Keratinocyte (primary cell): ENCODE data around the gene RNF144A.

Source experiments
- EZH2 ChIP-seq: IDR thresholded peaks from one replicate; pipeline ENCODE4 v1.6.1; 2012; ENCODE audit warnings: inconsistent platforms, mild to moderate bottlenecking, low read length, moderate library complexity
- TF ChIP-seq, protein P1 (sequence below), 3 experiments: IDR thresholded peaks in 1 of 3; conservative IDR thresholded peaks in 1 of 3; optimal IDR thresholded peaks in 1 of 3; 2 replicates in 2 of 3; 3 replicates in 1 of 3; pipeline versions ENCODE3 to v1.5.1; 2011; ENCODE audit warnings: low read length in 3 of 3, mild to moderate bottlenecking in 3 of 3, moderate library complexity in 2 of 3, control low read depth in 1 of 3, inconsistent platforms in 1 of 3; ENCODE audit not compliant: insufficient read depth in 2 of 3; ENCODE audit errors: extremely low read depth in 1 of 3

DNA sequence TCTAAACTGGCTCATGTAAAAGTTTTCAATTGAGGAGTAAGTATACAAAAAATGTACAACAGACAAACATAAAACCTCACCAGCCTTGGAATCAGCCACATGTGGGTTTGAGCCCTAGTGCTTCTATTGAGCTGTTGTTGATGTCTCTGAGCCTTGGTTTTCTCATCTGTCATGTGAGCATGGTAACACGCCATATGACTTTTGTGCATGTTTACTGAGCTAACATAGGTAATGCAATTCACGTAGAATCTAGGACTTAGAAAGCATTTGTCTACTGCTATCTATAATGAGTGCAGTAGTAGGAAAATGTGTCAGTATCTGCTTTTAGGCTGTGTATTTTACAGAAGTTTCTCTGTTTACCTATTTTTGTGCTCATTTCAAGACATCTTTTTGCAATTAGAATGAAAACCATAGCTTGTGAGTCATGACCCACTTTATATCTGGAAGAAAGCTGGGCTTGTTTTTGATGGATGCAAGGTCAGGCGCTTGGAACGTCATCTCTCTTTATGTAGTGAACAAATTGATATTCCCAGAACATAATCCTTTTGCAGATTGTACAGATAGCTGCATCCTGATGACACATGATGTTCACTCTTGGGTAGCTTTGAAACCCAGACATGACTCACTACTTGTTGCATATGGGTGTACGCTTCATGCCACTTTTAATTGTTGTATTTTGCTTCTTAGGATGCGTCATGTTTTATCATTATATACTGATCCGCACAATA, 94.3 kb downstream of the RNF144A start:
- TF ChIP-seq, protein P1, sequence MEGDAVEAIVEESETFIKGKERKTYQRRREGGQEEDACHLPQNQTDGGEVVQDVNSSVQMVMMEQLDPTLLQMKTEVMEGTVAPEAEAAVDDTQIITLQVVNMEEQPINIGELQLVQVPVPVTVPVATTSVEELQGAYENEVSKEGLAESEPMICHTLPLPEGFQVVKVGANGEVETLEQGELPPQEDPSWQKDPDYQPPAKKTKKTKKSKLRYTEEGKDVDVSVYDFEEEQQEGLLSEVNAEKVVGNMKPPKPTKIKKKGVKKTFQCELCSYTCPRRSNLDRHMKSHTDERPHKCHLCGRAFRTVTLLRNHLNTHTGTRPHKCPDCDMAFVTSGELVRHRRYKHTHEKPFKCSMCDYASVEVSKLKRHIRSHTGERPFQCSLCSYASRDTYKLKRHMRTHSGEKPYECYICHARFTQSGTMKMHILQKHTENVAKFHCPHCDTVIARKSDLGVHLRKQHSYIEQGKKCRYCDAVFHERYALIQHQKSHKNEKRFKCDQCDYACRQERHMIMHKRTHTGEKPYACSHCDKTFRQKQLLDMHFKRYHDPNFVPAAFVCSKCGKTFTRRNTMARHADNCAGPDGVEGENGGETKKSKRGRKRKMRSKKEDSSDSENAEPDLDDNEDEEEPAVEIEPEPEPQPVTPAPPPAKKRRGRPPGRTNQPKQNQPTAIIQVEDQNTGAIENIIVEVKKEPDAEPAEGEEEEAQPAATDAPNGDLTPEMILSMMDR (optimal IDR thresholded peaks at IDR 0.05 in 1 of 3, IDR thresholded peaks at IDR 0.05 in 1 of 3, conservative IDR thresholded peaks at IDR 0.05 in 1 of 3; ENCODE audit: extremely low read depth in 1 of 3, insufficient read depth in 2 of 3, low read length in 3 of 3) = no peak
- no peak for TF ChIP-seq EZH2
